Measurements from ENCODE around the gene CAMK1G.

Gene CAMK1G

DNA sequence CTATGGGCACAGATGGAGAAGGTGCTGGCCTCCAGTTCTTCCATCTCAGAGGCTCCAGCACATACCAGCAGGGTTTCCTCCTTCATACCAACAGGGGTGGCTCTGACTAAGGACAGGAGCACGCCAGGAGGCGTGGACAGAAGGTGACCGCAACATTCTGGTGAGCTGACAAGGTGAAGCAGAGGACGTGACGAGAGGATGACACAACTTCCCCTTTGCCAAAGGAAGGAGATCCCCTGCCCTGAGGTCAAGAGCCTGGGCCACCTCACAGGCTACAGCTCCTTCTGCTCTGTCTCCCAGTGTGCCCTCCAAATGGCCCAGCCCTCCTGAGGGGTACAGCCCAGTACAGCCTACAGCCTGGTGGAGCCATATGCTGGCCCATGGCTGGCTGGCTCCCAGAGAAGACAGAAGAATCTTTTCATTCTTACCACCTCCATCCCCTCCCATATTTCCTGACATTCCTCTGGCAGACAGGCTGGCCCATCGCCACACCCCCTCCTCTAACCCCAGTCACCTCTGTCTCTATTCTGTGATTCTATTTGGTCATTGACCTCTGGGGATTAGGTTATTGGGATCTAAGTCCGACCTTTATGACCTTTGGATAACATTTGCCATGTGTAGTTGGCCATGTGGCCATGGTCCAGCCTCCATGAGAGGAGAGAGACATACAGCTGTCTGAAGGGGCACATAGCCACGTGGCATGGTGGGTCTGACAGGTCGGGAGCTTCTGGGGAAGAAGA, 73.8 kb downstream of the CAMK1G start:
- H3K4me3 ChIP-seq (replicated peaks; ENCODE audit: low read depth, low read length), result no peak overlapping the region
- TF ChIP-seq, protein P1, sequence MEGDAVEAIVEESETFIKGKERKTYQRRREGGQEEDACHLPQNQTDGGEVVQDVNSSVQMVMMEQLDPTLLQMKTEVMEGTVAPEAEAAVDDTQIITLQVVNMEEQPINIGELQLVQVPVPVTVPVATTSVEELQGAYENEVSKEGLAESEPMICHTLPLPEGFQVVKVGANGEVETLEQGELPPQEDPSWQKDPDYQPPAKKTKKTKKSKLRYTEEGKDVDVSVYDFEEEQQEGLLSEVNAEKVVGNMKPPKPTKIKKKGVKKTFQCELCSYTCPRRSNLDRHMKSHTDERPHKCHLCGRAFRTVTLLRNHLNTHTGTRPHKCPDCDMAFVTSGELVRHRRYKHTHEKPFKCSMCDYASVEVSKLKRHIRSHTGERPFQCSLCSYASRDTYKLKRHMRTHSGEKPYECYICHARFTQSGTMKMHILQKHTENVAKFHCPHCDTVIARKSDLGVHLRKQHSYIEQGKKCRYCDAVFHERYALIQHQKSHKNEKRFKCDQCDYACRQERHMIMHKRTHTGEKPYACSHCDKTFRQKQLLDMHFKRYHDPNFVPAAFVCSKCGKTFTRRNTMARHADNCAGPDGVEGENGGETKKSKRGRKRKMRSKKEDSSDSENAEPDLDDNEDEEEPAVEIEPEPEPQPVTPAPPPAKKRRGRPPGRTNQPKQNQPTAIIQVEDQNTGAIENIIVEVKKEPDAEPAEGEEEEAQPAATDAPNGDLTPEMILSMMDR (IDR thresholded peaks at IDR 0.05; ENCODE audit: low read depth, low read length, missing control alignments), result no peak
- no peak for DNase-seq (ENCODE audit: extremely low read depth, low read depth)

DNA sequence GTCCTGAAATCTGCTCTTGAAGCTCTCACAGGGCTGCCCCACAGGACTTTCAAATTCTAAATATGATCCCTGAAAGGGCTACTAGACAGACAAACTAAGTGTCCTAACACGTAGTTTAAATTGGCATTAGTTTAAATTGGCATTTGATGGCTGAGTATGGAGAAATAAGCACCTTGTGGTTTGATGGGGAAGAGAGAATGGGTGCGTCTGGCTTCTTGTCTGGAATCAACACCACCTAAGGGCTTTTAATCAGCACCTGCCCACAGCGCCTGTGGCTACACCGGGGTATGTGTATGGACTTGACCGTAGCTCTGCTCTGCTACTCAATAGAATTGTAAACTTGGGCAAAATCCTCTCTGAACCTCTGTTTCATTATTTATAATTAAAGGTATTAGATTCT, 74.4 kb downstream of the CAMK1G start:
- TF ChIP-seq, protein P1 (IDR thresholded peaks at IDR 0.05; ENCODE audit: low read depth, low read length, missing control alignments), result no peak
- DNase-seq (ENCODE audit: extremely low read depth, low read depth), result no peak
- H3K4me3 ChIP-seq (replicated peaks; ENCODE audit: low read depth, low read length), result no peak overlapping the region

DNA sequence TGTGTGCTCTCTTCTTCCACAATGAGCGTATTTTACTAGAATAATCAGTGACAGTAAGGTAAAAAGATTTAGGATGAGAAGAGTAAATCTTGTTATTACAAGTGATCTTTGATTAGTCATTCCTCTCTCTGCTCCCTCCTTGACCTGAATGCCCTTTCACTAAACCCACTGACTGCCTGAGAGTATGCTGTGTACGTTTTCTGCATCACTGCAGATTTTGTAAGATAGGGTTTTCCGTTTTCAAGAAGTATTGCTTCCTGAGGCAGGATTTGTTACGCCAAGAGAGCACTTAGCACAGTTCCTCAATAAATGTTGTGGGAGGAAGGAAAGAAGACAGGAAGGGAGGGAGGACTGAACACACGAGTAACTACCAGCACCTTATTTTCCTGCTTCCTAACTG, 76.4 kb downstream of the CAMK1G start:
- TF ChIP-seq, protein P1 (IDR thresholded peaks at IDR 0.05; ENCODE audit: low read depth, low read length, missing control alignments), result no peak
- DNase-seq (ENCODE audit: extremely low read depth, low read depth), result no peak
- H3K4me3 ChIP-seq (replicated peaks; ENCODE audit: low read depth, low read length), result no peak overlapping the region

DNA sequence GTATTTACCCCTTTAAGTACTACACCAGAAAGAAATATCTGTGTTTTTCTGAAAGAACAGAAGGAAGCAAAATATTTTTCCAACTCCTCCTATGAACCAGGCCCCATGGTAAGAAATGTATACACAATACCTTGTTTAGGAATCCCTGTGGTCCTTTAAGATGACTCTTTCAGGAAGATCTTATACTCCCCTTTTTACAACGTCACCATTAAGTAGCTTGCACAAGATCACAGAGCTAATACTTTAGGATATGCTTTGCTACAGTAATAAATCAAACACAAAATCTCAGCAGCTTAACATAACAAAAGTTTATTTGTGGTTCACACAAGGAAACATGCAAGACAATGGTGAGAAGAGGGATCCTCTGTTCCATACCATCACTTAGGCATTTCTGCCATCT, 77.6 kb downstream of the CAMK1G start:
- no peak overlapping the region for H3K4me3 ChIP-seq (replicated peaks; ENCODE audit: low read depth, low read length)
- TF ChIP-seq, protein P1 (IDR thresholded peaks at IDR 0.05; ENCODE audit: low read depth, low read length, missing control alignments), result no peak
- DNase-seq (ENCODE audit: extremely low read depth, low read depth), result no peak

DNA sequence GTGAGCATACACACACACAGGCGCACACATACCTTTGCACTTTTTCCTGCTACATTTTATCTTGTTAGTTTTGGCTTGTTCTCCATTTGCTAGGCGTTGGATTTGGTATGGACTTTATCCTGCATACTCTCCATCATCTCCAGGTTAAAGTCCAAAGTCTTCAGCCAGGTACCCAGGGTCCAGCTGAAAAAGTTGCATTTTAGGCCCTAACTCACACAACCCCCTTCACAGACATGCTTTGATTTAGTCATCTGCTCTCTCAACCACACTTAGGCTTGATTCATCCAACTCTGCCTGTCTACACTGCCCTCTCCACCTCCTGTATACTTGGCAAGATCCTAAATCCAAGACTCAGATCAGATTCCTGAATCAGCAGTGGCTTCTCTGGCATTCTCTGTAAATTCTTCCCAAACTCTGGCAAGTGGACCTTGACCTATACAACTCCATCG, 79.4 kb downstream of the CAMK1G start:
- TF ChIP-seq, protein P1 (IDR thresholded peaks at IDR 0.05; ENCODE audit: low read depth, low read length, missing control alignments), result no peak
- H3K4me3 ChIP-seq (replicated peaks; ENCODE audit: low read depth, low read length), result no peak overlapping the region
- no peak for DNase-seq (ENCODE audit: extremely low read depth, low read depth)
